SW 1271 (cell line): ENCODE results near the gene THSD4.

Source experiments
- DNase-seq, 2 experiments: peaks; one replicate each; lab custom pipeline; 2025; lab: John Stamatoyannopoulos, UW

Gene THSD4

DNA sequence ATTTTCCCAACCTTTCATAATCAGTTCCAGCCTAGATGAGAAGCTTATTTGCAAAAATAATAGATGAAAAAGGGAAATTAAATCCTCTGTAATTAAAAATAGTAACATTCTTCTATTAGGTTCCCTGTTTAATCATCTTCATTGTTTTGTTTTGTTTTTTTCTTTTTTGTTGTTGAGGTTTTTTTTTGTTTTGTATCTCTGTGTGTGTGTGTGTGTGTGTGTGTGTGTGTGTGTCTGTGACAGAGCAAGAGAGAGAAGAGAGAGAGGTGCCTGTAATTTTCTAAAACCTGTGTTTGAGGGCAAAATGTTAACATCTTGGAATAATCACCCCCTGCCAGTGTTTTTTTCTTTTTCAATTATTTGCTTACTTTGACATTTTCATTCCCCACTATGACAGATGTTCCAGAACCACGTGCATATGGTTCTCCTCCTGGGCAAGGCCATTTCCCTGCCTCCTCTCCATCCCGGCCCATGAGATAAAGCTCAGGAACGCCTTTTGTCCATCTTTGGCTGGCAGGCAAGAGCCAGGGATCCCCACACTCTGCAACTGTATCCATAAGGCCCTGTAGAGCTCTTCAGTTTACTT, 573.3 kb downstream of the THSD4 start:
- no peak for DNase-seq

DNA sequence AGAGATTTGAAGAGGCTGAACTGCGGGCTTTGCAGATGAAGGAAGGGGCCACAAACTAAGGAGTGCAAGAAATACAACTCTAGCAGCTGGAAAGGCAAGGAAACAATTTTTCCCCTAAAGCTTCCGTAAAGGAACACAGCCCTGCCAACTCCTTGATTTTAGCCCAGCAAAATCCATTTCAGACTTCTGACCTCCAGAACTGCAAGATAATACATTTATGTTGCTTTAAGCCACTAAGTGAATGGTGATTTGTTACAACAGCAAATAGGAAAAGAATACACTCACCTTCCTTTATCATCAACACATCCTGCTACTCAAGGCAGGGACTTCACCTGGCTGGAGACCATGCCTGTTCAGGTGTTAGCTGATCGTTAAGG, 575.8 kb downstream of the THSD4 start:
- DNase-seq = no peak

DNA sequence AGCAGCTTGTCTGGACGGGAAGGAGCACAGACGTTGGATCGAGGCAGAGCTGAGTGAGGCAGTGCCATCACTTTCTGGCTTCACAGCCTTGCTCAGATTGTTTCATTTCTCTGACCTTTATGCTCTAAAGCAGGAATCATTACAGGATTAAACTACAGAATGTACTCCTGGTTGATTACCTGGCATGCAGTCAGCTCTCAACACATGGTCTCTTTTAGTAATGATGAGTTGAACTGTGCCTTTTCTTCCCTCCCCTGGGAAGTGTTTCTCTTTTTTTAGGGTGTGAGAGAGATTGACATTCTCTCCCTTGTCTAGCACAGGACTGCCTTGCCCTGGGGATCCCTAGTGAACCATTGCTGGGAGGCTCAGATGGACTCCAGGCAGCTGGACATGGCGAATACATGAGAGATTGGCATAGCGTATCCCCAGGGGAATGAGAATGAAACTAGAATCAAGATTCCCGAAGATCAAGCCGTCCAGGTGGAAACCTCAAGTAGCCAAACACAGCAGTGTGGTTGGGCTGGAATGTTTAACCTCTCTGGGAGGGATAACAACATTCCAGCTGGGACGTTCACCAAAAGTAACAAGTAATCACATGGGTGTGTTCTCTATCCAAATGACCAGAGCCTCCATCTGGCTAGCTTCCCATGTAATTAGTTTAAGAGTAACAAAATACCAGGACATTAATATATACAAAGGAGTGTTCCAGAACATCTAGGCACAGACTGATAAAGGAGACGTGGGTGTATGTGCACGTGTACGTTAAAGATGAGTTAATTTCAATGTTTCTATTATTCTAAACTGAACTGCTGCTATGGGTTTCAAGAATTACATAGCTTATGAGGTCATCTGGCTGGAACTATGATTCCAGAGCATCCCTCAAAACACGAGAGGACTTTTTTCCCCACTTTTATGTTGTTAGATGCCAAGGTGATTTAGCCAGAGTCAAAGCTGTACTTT, 576.5 kb downstream of the THSD4 start:
- peak in 1 of 2 experiments; percentile 18 for DNase-seq

DNA sequence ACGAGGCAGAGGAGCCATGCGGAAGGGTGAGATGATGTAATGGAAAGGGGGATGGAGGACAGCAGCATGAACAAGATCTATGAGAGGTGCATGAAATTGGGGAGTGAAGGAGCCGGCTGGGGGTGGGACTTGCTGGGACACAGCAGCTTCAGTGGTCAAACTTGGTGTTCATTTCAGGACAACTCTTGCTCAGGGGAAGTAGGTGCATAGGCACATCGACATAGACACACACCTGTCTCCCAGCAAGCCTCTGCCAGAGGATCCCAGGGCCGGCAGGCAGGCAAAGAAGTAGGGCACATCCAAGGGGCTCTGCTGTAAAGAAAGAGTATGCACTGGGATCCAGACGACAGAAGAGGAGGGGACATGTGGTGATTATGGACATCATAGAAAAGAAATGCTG, 582.0 kb downstream of the THSD4 start:
- no peak for DNase-seq

DNA sequence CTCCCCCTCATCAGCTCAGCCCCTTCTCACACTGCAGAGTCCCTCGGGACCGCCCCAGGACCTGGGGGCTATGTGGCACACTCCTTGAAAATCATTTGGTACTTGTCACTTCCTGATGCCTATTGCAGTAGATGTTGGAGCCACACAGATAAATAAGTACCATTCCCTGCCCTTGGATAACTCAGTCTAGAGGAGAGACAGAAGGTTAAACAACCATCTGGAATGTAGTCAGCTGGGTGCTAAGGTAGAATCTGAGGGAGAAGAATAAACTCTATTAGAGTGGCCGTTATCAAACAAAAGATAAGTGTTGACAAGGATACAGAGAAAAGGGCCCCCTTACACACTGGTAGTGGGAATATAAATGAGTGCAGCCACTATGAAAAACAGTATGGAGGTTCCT, 582.8 kb downstream of the THSD4 start:
- no peak for DNase-seq

DNA sequence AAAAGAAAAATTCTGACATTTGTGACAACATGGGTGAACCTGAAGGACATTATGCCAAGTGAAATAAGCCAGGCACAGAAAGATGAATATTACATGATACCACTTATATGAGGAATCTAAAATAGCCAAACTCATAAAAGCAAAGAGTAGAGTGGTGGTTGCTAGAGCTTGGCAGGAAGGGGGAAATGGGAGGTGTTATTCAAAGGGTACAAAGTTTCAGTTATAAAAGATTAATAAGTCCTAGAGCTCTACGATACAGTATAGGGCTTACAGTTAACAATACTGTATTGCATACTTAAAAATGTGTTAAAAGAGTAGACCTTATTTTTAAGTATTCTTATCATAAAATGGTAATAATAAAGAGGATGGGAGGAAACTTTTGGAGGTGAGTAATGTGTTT, 583.5 kb downstream of the THSD4 start:
- DNase-seq = no peak

DNA sequence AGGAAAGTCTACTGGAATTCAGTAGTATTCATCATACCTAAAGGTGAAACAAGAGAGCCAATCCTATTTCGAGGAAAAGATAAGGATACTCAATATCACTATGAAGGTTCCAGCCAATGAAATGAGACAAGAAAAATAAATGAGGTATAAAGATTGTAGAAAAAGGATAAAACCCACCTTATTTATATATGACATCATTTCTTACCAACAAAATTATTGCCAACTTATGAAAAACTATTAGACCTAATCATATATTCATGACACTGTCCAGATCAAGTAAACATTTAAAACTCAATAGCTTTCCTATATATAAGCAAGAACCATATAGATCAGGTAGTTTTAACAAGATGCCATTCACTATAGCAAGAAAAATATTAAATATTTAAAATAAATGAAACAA, 584.7 kb downstream of the THSD4 start:
- DNase-seq = no peak

DNA sequence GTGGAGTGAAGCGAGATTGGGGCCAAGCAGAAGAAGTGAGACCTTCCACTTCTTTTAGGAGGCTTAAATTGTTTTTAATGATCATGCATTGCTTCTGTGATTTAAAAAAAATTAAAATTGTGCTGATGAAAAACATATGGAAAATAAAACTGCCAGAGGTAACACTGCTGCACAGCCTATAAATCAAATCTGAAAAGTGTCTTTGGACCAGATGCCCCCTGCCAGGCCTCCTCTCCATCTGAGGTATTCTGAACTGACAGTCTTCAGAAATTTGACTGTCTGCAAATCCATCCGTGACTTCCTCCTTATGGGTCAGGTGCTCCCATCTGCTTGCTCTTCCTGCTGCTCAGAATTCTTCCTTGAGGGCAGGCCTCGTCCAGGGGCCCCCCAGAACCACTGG, 586.5 kb downstream of the THSD4 start:
- no peak for DNase-seq

DNA sequence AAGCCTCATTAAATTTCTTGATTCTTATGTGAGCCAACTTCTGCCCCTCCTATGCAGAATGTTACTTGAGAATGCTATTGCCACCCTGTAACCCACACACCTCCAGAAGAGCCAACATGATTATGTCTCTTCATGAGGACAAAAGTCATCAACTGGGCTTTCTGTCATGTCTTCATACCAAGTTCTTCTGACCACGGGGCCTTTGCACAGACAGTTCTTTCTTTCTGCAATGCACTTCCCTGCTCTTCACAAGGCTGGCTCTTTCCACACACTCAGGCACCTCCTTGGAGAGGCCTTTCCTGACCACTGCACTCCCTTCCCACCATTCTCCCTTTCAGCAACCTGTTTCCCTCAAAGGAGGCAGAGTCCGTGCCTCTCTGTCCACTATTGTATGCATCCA, 587.2 kb downstream of the THSD4 start:
- no peak for DNase-seq

DNA sequence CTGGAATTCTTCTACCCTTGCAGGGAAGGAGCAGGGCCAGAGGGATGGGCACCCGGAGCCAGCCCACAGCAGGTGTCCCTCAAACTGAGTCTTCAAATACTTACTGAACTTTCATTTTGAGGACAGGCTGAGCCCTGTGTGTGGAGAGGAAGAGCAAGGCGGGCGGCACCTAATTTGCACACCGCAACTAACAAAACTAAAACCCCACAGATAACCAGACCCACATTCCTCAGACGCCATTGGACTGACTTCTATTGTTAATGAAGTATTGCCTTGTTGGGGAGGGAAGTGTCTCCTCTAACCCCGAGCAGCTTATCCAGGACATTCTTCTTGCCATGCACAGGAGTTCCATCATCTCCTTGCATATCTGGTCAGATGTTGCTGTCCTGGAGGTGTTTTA, 589.9 kb downstream of the THSD4 start:
- peak in 1 of 2 experiments; percentile 47 for DNase-seq

DNA sequence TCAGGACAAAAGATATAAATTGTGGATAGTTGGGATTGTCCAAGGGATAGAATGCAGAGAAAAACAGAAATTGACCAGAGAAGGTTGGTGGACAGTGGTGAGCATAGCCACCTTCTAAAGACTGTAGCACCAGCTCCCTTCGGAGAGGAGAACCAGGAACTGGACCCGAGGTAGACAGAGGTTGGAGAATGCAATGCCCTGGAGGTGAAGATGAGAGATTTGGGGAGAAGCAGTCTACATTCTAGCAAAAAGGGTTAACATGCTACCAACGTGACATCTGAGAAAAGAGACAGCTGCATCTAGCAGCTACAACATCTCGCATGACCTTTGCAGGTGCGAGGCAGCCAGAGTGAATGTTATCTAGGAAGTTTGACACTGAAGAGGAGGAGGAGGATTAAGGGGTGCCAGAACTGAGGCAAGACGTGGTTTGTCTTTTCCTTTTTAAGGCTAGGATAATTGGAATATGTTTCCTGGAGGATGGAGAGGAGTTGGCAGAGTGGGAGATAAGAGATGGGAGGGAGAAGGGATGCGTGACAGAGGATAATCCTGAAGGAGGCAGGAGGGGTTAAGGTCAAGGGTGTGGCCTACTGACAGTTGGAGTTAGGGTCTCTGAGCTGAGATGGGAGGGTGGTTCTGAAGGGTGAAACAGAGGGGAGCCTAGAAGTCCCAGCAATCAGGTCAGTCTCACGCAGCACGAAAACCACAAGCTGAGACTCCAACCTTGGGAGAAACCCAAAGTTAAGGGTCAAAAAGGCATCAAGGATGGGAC, 591.4 kb downstream of the THSD4 start:
- no peak for DNase-seq

DNA sequence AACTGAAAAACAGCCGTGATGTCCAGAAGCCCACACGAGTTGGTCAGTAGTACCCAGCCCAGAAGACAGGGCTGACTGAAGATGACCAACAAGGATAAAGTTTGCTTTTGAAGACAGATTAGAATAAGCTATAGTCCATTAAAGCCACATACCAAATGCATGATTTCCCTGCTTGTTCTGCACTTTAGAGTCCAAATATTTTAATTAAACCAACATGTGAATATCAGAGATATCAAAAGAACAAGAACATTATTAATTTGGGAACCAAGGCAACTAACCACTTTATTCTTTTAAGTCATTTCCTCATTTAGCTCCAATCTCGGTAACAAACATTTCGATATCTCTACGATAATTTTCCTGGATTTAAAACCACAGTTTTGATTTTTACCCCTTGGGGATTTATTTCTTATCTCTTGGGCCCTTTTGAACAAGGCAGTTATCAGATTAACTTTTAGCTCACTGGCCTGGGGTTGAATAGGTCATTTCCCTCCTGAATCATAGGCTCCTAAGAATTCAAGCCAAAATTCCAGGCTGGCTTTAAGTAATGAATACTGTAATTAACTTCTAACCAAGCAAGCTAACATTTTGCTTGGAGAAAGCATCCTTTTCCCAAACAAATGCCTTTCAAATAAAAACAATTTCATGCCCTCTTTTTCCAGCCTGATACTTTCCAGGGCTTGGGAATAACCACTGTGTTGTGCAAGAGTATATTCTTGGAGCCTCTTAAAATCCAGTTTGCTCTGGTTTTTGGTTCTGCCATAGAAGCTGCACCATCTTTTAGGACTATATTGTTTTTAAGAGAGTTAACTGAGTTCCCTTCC, 592.2 kb downstream of the THSD4 start:
- DNase-seq = no peak

DNA sequence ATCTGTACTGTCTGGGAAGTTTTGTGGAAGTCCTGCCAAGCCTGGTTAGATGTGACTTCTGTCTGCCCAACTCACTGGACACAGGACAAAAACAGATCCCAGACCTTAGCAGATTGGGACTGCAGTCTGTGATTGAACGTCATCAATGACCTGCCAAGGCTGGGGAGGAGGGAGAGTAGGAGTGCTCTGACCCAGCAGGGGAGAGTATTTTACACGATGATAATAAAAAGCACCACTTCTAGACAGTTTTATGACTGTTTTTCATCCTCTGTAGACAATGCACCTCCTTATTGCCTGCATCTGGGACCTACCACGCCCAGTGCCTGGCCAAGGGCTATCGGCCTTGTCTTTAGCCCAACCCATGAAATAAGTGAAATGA, 592.8 kb downstream of the THSD4 start:
- no peak for DNase-seq

DNA sequence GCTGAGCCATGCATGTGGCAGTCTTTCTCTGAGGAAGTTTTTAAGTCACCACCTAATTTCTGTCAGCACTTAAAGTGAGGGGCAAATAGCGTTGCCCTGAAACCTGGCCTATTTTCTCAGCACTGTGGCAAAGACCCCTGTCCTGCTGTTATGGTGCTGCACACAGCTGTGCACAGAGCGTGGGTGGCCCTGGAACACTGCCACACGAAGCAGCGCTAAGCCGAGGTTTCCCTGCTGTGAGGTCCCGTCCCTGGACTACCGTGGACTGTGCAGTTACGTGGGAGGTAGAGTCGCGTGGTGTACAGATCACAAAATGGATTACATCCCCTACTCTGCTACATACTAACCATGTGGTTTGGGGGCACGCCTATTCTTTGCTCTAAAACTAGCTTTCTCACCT, 593.5 kb downstream of the THSD4 start:
- DNase-seq = no peak

DNA sequence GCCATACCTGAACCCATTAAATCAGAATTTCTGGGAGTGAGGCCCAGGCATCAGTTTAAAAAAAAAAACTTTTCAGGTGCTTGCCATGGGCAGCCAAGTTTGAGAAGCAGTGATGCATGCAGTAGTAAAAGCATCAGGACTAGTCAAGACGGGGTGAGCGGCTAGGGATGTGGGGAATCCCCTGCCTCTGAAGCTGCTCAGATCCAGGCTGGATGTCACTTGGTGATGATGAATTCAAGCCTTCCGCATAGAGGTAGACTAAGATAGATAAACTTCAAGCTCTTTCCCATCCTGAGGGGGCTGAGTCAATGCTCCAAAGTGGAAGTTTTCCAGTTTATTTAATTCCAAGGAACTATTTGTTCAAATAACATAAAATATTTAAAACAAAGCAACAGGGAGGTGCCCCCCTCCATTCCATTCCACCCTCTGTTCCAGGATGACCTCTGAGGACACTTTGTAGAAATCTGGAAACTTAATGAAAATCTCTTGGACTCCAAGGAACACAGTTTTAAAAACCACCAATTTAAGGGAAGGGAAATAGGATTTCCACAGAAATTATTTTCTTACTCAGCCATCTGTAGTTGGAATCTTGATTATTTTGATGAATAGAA, 594.6 kb downstream of the THSD4 start:
- DNase-seq = no peak

DNA sequence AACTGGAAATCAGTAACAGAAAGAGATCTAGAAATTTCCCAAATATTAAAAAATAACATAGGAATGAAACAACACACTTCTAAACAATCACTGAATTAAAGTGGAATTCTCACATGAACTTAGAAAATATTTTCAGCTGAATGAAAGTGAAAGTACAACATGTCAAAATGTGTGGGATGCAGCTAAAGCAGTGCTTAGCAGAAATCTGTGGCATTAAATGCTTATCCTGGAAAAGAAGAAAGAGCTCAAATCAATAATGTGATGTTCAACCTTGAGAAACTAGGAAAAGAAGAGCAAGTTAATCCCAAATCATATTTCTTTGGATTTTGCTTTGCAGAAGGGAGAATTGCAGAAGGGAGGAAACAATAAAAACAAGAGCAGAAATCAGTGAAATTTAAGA, 596.9 kb downstream of the THSD4 start:
- no peak for DNase-seq

DNA sequence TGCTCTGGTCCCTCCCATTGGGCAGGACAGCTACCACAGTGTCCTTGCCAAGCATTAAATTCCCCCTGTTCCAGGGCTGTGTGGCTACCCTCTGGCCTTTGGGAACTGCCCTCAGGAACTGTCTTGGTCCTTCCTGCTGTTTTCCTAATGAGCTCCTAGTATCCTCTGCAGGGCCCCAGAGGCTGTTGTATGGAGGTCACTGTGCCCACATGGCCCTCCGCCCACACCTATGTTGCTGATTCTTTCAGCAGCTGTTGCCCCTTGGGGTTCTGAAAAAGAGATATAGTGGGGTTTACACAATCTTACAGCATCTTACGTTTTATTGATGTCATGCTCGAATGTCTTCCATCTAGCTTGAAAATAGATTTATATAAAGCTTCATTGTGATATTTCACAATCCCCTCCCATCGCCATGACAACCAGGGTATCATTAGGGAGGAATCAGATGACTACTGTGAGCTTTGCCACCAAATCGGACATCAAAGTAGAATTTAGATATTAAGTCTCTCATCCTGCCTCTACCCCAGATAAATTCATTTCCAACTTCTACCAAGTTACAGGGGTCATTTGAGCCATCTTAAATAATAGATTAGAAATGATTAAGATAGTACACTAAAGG, 598.0 kb downstream of the THSD4 start:
- no peak for DNase-seq

DNA sequence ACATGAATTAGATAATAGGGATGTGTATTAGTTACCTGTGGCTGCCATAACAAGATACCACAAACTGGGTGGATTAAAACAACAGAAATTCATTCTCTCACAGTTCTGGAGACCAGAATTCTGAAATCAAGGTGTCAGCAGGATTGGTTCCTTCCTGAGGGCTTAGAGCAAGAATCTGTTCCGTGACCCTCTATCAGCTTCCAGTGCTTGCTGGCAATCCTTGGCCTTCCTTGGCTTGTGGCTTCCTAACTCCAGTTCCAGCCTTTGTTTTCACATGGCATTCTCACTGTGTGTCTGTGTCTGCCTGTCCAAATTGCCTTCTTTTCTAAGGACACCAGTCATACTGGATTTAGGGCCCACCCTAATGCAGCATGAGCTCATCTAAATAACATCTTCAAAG, 600.6 kb downstream of the THSD4 start:
- no peak for DNase-seq

DNA sequence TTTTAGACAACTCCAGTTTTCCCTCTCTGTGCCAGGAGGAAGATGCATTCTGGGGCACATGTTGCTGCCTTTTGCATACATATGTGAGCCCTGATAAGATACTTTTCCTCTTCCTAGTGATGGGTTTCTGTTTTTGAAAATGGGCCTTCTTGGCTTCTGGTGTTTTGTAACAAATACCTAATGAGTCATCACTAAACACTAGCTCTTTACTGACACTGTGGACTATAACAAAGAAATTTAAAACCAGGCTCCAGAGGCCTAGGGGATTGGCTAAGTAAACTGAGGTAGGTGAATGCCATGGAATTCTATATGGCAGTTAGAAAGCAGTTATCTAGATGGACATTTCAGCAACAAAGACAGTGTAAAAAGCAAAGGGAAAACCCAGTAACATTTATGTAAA, 601.7 kb downstream of the THSD4 start:
- no peak for DNase-seq

DNA sequence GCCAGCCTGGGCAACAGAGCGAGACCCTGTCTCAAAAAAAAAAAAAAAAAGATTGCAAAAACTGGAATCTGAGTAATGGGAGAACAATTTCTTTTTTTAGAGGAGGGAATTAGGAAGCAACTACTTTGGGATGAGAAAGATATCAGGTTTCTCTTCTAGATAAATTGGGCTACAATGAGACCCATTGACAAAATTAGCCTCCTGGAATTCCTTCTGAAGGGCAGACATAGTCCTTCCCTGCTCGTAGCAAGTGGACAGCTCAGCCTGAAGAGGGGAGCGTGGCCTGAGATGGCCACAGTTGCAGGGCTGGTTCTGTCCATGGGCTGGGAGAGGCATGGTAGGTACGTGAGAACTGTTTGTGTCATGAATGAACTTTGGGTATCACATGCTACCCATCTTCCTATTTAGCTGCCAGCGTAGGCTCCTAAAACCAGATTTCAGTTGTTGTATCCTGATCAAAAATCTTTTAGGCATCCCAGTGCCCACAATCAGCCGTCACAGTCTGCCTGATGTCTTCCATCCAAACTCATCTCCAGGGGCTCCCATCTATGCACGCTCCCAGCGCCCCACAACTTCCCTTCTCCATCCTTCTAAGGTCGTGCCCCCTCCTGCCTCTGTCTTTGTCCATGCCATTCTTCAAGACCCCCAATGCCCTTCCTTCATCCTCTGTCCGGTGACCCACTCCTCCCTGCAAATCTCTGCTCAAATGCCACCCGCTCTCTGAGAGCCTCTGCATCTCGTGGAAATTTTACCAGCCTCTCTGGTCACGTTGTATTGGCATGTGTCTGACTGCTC, 603.0 kb downstream of the THSD4 start:
- no peak for DNase-seq
